Stimulated activated CD4-positive, alpha-beta T cell treated with anti-CD3 and anti-CD28 coated beads, Interleukin-1b, Interleukin-23, amount 100 ng/mL, for 48 hours (primary cell): ENCODE measurements around the gene CDX1.

Experiments
- DNase-seq: peaks from one replicate; pipeline ENCODE4 v3.0.0-alpha.2; 2020

CDX1 gene

DNA sequence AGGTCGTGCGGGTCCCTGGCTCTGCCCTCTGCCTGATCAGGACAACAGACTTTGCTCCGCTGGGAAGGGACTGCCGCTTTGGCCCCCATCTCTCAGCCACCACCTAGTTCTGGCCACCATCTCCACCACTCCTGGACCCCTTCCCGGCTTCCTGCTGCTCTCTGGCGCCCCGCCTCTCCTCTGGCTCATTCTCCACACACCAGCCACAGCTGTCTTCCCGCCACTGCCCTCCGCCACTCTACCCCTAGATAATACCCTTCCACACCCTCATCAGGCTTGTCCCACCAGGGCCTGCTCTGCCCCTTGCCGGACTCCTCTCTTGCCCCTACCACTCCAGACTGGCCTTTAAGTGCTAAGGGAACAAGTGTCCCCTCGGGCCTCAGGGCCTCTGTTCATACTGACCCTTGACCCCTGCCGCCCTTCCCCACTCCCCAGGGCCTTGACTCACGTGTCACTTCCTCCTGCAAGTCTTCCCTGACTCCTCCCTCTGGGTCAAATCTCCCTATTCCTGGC, 3.0 kb upstream of the CDX1 start:
- no peak for DNase-seq

GRCh38 chr5:150164211-150164980, 2.2 kb upstream of the CDX1 start:
- DNase-seq = no peak

DNA sequence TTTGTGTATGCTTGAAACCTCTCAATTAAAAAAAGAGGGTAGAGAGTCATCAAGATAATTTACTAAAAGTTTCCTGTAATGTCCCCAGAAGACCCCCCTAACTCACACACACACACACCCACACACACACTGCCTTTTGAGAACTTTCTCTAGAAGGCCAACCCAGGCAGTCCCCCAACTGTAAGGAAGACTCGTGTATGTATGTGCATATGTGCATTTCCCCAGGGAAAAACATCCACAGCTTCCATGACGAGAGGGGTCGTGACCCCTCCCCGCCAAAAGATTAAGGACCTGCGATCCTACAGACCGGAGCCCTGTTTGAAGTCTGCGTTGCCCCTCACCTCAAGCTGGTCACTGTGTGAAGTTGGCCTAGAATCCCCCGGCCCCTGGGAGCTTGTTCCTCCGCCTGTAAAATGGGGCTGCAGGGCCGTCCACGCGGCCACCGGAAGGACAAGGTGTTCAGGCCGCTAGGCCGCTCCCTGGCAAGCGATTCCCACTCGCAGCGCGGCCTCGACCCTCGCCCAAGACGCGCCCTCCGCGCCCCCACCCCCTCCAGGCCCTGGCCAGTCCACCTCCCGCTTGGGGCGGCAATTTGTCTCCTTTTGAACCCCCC, 435 bp upstream of the CDX1 start:
- no peak for DNase-seq

- no peak for DNase-seq
Observed at GRCh38 chr5:150167512-150167850, 903 bp downstream of the CDX1 start.

DNA sequence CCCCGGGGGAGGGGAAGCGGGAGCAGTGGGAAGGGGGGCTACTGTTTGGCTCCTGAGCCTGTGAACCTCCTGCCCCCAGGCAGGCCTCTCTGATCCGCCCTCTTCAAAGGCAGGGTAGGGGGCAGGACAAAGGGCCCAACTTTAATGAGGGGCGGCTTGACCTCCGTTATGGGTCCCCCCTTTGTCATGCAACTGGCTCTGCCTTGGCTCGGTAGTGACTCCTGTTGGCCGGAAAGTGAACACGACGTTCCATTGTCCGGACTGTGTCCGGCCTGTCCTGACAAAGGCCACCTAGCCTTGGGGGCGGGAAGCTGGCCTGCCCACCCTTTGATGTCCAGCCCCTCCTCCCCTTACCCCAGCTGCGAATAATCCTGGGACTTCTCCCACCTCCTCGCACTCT, 1.3 kb downstream of the CDX1 start:
- no peak for DNase-seq

DNA sequence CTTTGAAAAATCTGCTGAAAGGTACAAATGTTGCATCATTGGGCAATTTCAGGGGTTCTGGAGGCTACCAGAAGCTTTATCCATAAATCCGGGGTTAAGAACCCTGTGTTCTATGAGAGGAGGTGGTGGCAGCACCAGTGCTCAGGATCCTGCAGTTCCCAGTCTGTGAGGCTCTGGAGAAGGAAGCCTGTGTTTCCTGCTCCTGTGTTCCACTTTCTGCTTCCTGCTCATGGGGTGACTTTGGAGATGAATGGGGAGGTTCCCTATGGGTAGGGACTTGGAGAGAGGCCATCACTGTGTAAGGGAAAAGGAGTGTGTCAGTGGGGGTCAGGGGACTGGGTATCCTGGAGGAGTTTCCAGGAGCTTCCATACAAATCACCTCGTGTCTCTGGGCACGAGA, 2.3 kb downstream of the CDX1 start:
- no peak for DNase-seq

DNA sequence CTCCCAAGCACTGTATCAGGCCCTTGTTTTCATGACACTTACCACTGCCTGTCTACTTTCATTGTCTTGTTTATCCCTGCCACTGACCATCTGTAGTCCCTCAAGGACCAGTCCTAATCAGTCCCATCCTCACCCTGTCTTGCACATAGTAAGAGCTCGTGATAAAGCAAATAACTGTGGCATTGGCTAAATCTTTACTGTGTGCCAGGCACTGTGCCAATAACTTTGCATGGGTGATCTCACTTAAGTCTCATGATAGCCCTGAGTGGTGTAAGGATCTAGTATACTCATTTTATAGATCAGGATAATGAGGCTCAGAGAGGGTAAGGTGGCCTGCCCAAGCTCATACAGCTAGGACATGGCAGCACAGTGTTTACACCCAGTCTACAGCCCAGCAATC, 5.6 kb downstream of the CDX1 start:
- no peak for DNase-seq

DNA sequence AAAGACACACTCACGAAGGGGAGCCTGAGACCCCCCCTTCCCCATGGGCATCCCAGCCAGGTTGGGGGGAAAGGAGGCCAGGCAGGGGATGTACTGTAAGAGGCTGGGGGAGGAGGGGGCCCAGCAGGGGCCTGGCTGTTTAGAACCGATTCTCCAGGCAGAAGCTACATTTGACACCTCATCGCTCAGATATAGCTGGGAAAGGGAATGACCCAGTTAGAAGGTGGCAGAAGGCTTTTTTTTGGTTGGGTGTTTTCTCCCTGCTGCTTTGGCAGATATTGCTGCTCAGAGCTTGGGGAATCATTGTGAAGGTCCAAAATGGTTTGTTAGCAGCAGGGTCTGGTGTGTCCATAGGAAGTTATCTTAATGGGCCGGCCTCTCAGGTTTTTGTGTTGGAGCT, 6.0 kb downstream of the CDX1 start:
- DNase-seq = no peak

- DNase-seq = no peak
Observed at GRCh38 chr5:150173161-150173560, 6.6 kb downstream of the CDX1 start.

- no peak for DNase-seq
Observed at GRCh38 chr5:150174285-150174684, 7.7 kb downstream of the CDX1 start.

- no peak for DNase-seq
Observed at GRCh38 chr5:150175076-150175475, 8.5 kb downstream of the CDX1 start.

DNA sequence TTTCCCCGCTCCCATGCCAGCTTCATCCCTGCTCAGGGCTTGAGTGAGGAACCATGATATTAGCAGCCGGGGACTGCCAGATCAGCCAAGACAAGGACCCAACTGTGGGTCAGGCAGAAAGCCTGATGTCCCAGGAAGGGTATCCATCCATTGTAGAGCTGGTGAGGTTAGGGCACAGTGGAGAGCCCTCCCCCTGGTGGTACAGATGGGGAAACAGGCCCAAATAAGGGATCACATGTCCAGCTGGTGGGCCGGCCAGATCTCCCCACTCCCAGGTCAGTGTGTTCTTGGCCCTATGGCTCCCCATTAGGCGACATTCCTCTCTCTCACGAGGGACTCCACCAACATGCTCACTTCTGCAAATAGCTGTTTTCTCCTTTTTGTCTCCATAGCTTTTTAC, 9.0 kb downstream of the CDX1 start:
- DNase-seq = no peak

- no peak for DNase-seq
Observed at GRCh38 chr5:150176745-150177477, 10.3 kb downstream of the CDX1 start.

- no peak for DNase-seq
Observed at GRCh38 chr5:150177721-150178120, 11.1 kb downstream of the CDX1 start.

DNA sequence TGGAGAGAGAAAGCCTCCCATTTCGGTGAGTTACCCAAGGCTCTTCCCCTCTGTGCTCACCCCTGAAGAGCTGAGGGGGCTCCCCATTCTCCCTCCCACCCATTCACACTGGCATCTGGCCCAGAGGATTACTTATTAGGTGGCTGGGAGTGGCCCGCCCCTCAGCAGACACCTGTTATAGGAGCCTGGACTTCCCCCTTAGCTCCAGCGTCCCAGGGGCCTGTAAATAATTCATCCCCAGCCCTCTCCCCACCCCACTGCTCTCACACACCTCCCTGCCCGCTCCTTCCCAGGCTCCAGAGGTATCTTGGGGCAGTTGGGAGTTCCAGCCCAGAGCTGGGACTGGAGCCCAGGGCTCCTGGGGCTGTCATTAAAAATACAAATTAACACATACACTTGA, 11.7 kb downstream of the CDX1 start:
- DNase-seq = no peak

- no peak for DNase-seq
Observed at GRCh38 chr5:150179019-150179620, 12.5 kb downstream of the CDX1 start.

- DNase-seq = no peak
Observed at GRCh38 chr5:150180241-150181026, 13.9 kb downstream of the CDX1 start.

DNA sequence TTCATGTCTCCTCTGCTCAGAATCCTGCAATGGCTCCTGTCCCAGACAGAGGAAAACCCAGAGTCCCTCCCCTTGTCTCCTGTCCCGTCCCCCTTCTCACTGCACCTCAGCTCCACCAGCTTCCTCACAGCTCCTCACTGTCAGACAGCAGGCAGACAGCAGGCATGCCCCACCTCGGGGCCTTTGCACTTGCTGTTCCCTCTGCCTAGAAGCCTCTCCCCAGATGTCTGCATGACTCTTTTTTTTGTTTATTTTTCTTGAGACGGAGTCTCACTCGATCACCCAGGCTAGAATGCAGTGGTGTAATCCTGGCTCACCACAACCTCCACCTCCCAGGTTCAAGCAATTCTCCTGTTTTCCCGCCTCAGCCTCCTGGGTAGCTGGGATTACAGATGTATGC, 14.4 kb downstream of the CDX1 start:
- no peak for DNase-seq

DNA sequence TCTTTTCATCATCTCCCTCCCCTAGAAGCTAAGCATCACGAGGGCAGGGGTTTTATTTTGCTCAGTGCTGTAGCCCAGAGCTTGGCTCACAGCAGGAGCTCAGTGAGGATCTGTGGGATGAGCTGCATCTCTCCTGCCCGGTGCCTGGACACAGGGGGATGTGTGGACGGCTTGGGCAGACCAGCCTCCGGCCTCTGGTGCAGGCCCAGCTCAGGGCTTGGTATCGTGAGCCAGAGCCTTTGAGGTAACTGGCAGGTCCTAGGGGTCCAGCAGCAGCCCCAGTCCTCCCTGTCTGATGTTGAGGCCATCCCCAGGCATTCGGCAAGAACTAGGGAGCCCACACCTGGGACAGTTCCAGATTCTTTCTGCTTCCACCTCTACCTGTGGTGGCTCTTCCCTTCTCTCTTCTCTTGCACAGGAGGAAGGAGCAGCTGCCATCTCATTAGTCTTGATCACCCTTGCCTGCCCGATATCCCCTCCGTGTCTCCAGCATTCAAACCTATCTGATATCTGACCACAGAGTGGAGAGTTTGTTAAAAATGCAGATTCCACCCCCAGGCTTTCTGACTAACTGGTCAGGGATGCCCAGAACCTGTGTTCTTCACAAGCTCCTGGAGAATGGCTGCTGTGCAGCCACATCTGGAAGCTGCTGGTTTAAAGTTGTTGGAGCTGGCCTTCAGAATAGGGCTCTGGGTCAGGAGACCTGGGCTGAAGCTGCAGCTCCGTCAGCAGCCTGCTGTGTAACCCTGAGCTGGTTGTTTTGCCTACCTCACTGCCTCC, 15.4 kb downstream of the CDX1 start:
- no peak for DNase-seq

DNA sequence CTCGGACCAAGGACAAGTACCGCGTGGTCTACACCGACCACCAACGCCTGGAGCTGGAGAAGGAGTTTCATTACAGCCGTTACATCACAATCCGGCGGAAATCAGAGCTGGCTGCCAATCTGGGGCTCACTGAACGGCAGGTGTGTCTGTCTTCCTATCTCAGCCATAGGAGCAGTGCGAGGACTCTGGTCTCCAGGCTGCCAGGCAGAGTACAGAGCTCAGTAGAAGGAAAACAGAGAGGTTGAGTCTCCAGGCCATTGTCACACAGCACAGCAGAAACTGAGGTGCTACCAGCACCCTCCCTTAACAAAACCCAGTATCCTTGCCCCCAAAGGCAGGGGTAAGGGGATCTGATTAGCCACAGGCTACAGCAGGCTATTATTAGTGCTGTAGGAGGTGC, 16.2 kb downstream of the CDX1 start:
- DNase-seq = no peak

DNA sequence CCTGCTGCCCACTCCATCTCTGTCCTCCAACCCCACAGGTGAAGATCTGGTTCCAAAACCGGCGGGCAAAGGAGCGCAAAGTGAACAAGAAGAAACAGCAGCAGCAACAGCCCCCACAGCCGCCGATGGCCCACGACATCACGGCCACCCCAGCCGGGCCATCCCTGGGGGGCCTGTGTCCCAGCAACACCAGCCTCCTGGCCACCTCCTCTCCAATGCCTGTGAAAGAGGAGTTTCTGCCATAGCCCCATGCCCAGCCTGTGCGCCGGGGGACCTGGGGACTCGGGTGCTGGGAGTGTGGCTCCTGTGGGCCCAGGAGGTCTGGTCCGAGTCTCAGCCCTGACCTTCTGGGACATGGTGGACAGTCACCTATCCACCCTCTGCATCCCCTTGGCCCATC, 16.9 kb downstream of the CDX1 start:
- no peak for DNase-seq

DNA sequence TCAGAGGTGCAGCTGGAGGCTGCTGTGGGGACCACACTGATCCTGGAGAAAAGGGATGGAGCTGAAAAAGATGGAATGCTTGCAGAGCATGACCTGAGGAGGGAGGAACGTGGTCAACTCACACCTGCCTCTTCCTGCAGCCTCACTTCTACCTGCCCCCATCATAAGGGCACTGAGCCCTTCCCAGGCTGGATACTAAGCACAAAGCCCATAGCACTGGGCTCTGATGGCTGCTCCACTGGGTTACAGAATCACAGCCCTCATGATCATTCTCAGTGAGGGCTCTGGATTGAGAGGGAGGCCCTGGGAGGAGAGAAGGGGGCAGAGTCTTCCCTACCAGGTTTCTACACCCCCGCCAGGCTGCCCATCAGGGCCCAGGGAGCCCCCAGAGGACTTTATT, 17.4 kb downstream of the CDX1 start:
- DNase-seq = no peak
